Loucy (cell line): Measurements from ENCODE around the gene UBE3C.

Experiments used
- H2AFZ ChIP-seq: fragments of 200-600 bp; sonication (generic); 2 replicates; pipeline ENCODE4 v1.6.0; 2016; ENCODE audit warnings: antibody characterized with exemption, mild to moderate bottlenecking, low read length, moderate library complexity
- H3F3A ChIP-seq: fragments of 200-600 bp; 2 replicates; pipeline ENCODE4 v1.6.0; 2016; ENCODE audit warnings: antibody characterized with exemption, low read depth, mild to moderate bottlenecking
- H3K27me3 ChIP-seq: fragments of 200-600 bp; sonication (generic); 2 replicates; pipeline ENCODE4 v1.6.1; 2014; ENCODE audit warnings: low read length, mild to moderate bottlenecking; ENCODE audit not compliant: insufficient read depth, poor library complexity, severe bottlenecking
- H3K36me3 ChIP-seq: fragments of 200-600 bp; sonication (generic); 2 replicates; pipeline ENCODE4 v1.6.1; 2016; ENCODE audit warnings: low read length; ENCODE audit not compliant: insufficient read depth
- H3K4me1 ChIP-seq: fragments of 200-600 bp; sonication (generic); 2 replicates; pipeline ENCODE4 v1.5.1; 2014; ENCODE audit warnings: low read length, mild to moderate bottlenecking; ENCODE audit not compliant: insufficient read depth, poor library complexity, severe bottlenecking
- H3K4me2 ChIP-seq: fragments of 200-600 bp; sonication (generic); 2 replicates; pipeline ENCODE4 v1.6.0; 2014; ENCODE audit warnings: antibody characterized with exemption, low read length, low read depth, mild to moderate bottlenecking; ENCODE audit not compliant: poor library complexity, severe bottlenecking
- H3K4me3 ChIP-seq: fragments of 200-600 bp; sonication (generic); 2 replicates; pipeline ENCODE4 v1.5.1; 2014; ENCODE audit warnings: low read length, mild to moderate bottlenecking, mixed read lengths; ENCODE audit not compliant: poor library complexity, severe bottlenecking
- H3K79me2 ChIP-seq: fragments of 200-600 bp; sonication (generic); 2 replicates; pipeline ENCODE4 v1.6.1; 2014; ENCODE audit warnings: low read length; ENCODE audit not compliant: insufficient read depth
- H3K9ac ChIP-seq: fragments of 200-600 bp; sonication (generic); 2 replicates; pipeline ENCODE4 v1.6.0; 2014; ENCODE audit warnings: mild to moderate bottlenecking, low read depth, low read length, moderate library complexity; ENCODE audit not compliant: poor library complexity, severe bottlenecking
- H3K9me2 ChIP-seq: fragments of 200-600 bp; sonication (generic); replicated peaks from 2 replicates; pipeline ENCODE4 v1.6.1; 2016; ENCODE audit warnings: low read depth, low read length, mixed read lengths
- H3K9me3 ChIP-seq: fragments of 200-600 bp; sonication (generic); 2 replicates; pipeline ENCODE4 v1.6.1; 2014; ENCODE audit warnings: mild to moderate bottlenecking, antibody characterized with exemption, low read length, low read depth; ENCODE audit not compliant: insufficient read depth
- H4K20me1 ChIP-seq: fragments of 200-600 bp; sonication (generic); 2 replicates; pipeline ENCODE4 v1.6.0; 2014; ENCODE audit warnings: antibody characterized with exemption, low read length, mild to moderate bottlenecking; ENCODE audit not compliant: insufficient read depth, poor library complexity, severe bottlenecking
- CTCF ChIP-seq: fragments of 200-600 bp; sonication (generic); conservative IDR thresholded peaks from 2 replicates; pipeline ENCODE4 v1.5.1; 2014; ENCODE audit warnings: mild to moderate bottlenecking, antibody characterized with exemption, low read length
- EZH2phosphoT487 ChIP-seq: fragments of 200-600 bp; IDR thresholded peaks from 2 replicates; pipeline ENCODE4 v1.6.1; 2018; ENCODE audit warnings: antibody characterized with exemption, mild to moderate bottlenecking, moderate library complexity, borderline replicate concordance

The UBE3C gene

DNA sequence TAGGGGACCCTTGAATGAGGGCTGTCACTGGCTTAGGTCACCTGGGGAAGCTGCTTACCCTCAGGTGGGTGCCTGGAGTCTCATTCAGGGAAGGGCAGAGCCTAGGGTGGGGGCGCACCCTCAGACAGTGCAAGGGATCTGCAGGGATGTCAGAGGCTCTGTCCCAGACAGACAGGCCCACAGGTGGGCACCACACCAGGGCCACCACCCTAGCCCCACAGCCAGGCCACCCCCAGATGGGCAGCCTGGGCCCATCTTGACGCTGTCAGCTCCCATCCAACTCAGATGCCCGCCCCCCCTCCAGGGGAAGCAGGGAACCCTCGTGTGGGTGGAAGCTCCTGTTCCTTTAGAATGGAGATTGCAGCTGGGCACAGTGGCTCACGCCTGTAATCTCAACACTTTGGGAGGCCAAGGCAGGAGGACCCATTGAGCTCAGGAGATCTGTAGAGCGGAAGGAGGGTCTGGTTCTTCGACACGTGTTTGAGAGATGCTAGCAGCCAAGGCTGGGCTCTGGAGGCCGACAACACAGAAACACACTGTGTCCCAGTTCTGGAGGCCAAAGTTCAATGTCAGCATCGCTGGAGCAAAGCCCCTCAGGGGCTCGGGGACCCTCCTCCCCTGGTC lies 139.6 kb downstream of the UBE3C start:
- TF ChIP-seq EZH2phosphoT487, result no peak
- no peak for TF ChIP-seq CTCF
- H2AFZ ChIP-seq, result no peak overlapping the region
- H3K4me3 ChIP-seq, result no peak overlapping the region
- H3K9me2 ChIP-seq, result no peaks in the 10 kb centered on the region
- no peaks in the 10 kb centered on the region for H3K27me3 ChIP-seq
- no peak overlapping the region for H3K4me2 ChIP-seq
- H3K36me3 ChIP-seq, result no peaks in the 10 kb centered on the region
- peaks cover 17% of the 10 kb centered on the region for H3K4me1 ChIP-seq
- no peaks in the 10 kb centered on the region for H3K79me2 ChIP-seq
- no peaks in the 10 kb centered on the region for H3F3A ChIP-seq
- no peaks in the 10 kb centered on the region for H3K9me3 ChIP-seq
- no peaks in the 10 kb centered on the region for H4K20me1 ChIP-seq
- no peak overlapping the region for H3K9ac ChIP-seq

DNA sequence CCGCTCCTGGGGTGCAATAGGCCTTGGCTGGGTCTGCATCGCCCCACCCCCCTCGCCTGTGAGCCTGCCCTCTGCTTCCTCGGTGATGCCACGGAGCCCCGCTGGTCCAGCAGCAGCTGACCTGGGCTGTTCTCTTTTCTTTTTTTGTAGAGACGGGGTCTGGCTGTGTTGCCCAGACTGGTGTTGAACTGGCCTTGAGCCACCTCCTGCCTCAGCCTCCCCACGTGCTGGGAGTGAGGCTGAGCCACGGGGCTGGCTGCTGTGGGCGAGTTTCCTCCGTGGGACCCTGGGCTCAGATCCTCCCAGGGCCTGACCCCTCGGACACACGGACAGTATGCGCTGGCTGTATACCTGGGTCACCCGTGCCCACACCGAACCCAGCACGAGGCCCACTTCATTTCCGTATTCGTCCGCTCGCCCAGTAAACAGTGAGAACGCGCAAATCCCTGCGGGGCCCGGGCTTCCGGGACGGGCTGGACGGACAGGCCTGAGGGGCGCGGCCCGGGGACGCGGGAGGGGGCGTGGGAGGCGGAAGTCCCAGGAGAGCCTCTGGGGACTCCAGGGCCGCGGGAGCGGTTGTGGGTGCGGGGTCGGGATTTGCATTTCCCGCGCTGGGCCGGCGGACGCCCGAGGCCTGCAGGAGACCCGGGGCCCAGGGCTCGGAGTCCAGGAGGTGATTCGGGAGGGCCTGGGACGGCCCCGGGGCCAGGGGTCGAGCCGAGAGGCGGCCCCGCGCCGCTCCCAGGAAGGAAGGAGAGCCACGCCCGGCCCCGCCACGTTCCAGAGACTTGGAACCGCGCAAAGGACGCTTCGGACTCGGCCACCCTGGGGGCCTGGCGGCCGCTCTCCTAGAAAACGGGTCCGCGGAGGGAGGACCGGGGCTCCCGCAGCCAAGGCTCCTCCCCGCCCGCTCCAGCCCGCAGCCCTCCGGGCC lies 140.3 kb downstream of the UBE3C start:
- H3K9ac ChIP-seq, result no peak overlapping the region
- H3K4me1 ChIP-seq, result peaks cover 17% of the 10 kb centered on the region
- no peaks in the 10 kb centered on the region for H3K36me3 ChIP-seq
- no peaks in the 10 kb centered on the region for H3K9me3 ChIP-seq
- H3K4me2 ChIP-seq, result no peak overlapping the region
- TF ChIP-seq EZH2phosphoT487, result no peak
- TF ChIP-seq CTCF, result no peak
- H3K27me3 ChIP-seq, result no peaks in the 10 kb centered on the region
- H4K20me1 ChIP-seq, result no peaks in the 10 kb centered on the region
- H3F3A ChIP-seq, result no peaks in the 10 kb centered on the region
- no peaks in the 10 kb centered on the region for H3K9me2 ChIP-seq
- H3K79me2 ChIP-seq, result no peaks in the 10 kb centered on the region
- H3K4me3 ChIP-seq, result no peak overlapping the region
- no peak overlapping the region for H2AFZ ChIP-seq

DNA sequence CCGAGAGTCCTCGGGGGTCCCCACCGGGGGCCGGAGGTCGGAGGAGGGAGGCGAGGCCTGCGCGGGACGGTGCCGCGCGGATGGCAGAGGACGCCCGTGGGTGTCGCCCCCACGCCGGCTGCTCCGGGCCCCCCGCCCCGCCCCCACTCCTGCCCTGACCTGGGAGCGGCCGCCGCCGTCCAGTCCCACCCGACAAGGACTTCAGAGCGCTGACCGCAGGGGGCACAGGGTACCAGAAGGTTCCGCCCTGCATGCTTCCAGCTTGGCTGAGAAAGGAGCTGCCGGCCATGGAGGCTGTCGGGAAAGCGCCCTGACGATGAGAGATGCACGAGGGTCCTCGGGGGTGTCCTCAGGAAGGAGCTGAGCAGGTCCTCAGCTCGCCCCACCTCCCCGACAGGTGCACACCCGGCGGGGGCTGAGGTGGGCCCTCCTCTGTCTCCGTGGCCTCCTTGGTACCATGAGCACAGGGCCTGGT lies 141.1 kb downstream of the UBE3C start:
- no peaks in the 10 kb centered on the region for H3K79me2 ChIP-seq
- TF ChIP-seq CTCF (no peak), EZH2phosphoT487 (no peak)
- no peak overlapping the region for H2AFZ ChIP-seq
- peaks cover 17% of the 10 kb centered on the region for H3K4me1 ChIP-seq
- no peaks in the 10 kb centered on the region for H3K9me2 ChIP-seq
- H3K27me3 ChIP-seq, result no peaks in the 10 kb centered on the region
- H3K4me2 ChIP-seq, result no peak overlapping the region
- H3K36me3 ChIP-seq, result no peaks in the 10 kb centered on the region
- no peak overlapping the region for H3K4me3 ChIP-seq
- H4K20me1 ChIP-seq, result no peaks in the 10 kb centered on the region
- no peak overlapping the region for H3K9ac ChIP-seq
- no peaks in the 10 kb centered on the region for H3K9me3 ChIP-seq
- no peaks in the 10 kb centered on the region for H3F3A ChIP-seq
